ENCODE data around the gene RBM12. TPM values are rescaled to one million over a fixed set of nuclear protein-coding genes. Genes with fewer than 3 reads are reported as not detected.

Gene RBM12
- total RNA-seq, 2 experiments from 2014 or later: 91.7 to 95.2 TPM

DNA sequence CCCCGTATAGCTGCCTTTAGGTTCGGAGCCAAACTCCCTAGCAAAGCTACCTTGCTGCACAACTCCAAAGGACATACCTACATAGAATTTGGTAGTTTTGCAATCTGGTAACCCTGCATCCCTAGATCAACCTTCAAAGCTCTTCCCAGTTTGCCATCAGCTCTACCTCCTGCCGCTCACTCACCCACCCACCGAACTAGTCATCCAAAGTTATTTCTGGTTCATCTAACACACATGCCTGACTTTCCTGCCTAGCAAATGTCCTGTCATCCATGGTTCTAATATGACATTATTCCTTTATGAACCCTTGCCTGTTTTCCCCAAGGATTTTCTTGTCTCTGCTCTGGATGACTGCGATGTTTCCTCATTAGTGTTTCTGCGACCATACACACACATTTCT is 27.4 kb downstream of the RBM12 start:
- intact Hi-C loops (cut with DNase I, micrococcal nuclease): no loop called here
- Histone ChIP-seq H3K27me3 (ENCODE audit: control insufficient read depth in 1 of 2, insufficient read depth in 2 of 2, low read length in 2 of 2) (no peaks in the 10 kb centered on the region), H3K27ac (ENCODE audit: low read depth in 1 of 2, low read length in 2 of 2) (no peak overlapping the region), H3K4me1 (ENCODE audit: insufficient read depth, low read length) (peaks cover 7% of the 10 kb centered on the region), H3K36me3 (ENCODE audit: insufficient read depth, low read length) (peaks cover 9% of the 10 kb centered on the region), H3K4me3 (ENCODE audit: low read length) (no peak overlapping the region), H3K9me3 (ENCODE audit: control insufficient read depth in 1 of 2, insufficient read depth in 1 of 2, low read length in 2 of 2) (no peaks in the 10 kb centered on the region)
- ATAC-seq (ENCODE audit: poor library complexity) (no peak), DNase-seq (no peak)
- CTCF ChIA-PET: interaction anchor here (1.0 to 1.8 kb wide), 2 partner anchors 18 to 22 kb away, joined by 3 to 9 read pairs; no protein-coding TSS in a partner anchor
- no peaks in the 10 kb centered on the region for H3K27me3 Mint-ChIP-seq
- no peak for TF ChIP-seq CTCF (IDR thresholded peaks at IDR 0.05)
- H3K36me3 Mint-ChIP-seq (ENCODE audit: low read depth): peaks cover 22% of the 10 kb centered on the region
- H3K4me3 Mint-ChIP-seq: no peak overlapping the region
- POLR2A ChIA-PET: no interaction called here
- H3K9me3 Mint-ChIP-seq: no peaks in the 10 kb centered on the region
- H3K4me1 Mint-ChIP-seq (ENCODE audit: low read depth): peaks cover 72% of the 10 kb centered on the region
- peak overlapping the region; percentile 31 for H3K27ac Mint-ChIP-seq

- no peak for TF ChIP-seq CTCF (IDR thresholded peaks at IDR 0.05)
- CTCF ChIA-PET: interaction anchor here (1.8 kb wide), 1 partner anchor 17 kb away, joined by 9 read pairs; no protein-coding TSS in a partner anchor
- Mint-ChIP-seq H3K36me3 (ENCODE audit: low read depth) (peaks cover 34% of the 10 kb centered on the region), H3K27ac (peak overlapping the region; percentile 53), H3K4me1 (ENCODE audit: low read depth) (peaks cover 60% of the 10 kb centered on the region), H3K27me3 (no peaks in the 10 kb centered on the region), H3K9me3 (no peaks in the 10 kb centered on the region), H3K4me3 (no peak overlapping the region)
- Histone ChIP-seq H3K27me3 (ENCODE audit: control insufficient read depth in 1 of 2, insufficient read depth in 2 of 2, low read length in 2 of 2) (no peaks in the 10 kb centered on the region), H3K27ac (ENCODE audit: low read depth in 1 of 2, low read length in 2 of 2) (no peak overlapping the region), H3K36me3 (ENCODE audit: insufficient read depth, low read length) (peaks cover 21% of the 10 kb centered on the region), H3K4me3 (ENCODE audit: low read length) (no peak overlapping the region), H3K9me3 (ENCODE audit: control insufficient read depth in 1 of 2, insufficient read depth in 1 of 2, low read length in 2 of 2) (no peaks in the 10 kb centered on the region), H3K4me1 (ENCODE audit: insufficient read depth, low read length) (peaks cover 7% of the 10 kb centered on the region)
- POLR2A ChIA-PET: interaction anchor here (1.4 kb wide), 1 partner anchor 16 kb away, joined by 5 read pairs; no protein-coding TSS in a partner anchor
- intact Hi-C loops (cut with DNase I, micrococcal nuclease): no loop called here
- DNase-seq (no peak), ATAC-seq (ENCODE audit: poor library complexity) (no peak)
Measured at GRCh38 chr20:35636095-35636494, 28.6 kb downstream of the RBM12 start.

DNA sequence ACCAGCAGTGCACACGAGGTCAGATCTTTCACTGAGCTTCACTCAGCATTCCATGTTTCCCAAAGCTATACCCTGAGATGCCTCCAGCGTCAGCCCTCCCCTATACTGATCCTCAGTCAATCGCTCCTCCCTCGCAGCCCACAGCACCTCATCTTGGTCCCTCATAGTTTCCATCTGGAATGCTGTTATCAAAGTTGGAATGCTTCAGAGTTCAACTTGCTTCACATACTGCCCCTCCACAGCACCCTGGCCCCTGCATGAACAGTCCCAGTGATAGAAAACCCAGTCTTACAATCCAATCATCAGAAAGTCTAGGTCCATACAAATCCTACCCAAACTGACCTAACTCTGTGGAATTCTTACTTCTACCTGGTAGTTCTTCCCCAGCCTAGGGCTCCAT is 29.0 kb downstream of the RBM12 start:
- intact Hi-C loops (cut with DNase I, micrococcal nuclease): no loop called here
- POLR2A ChIA-PET: interaction anchor here (1.4 kb wide), 1 partner anchor 16 kb away, joined by 5 read pairs; no protein-coding TSS in a partner anchor
- Histone ChIP-seq H3K27me3 (ENCODE audit: control insufficient read depth in 1 of 2, insufficient read depth in 2 of 2, low read length in 2 of 2) (no peaks in the 10 kb centered on the region), H3K36me3 (ENCODE audit: insufficient read depth, low read length) (peaks cover 25% of the 10 kb centered on the region), H3K4me3 (ENCODE audit: low read length) (no peak overlapping the region), H3K4me1 (ENCODE audit: insufficient read depth, low read length) (peaks cover 7% of the 10 kb centered on the region), H3K27ac (ENCODE audit: low read depth in 1 of 2, low read length in 2 of 2) (no peak overlapping the region), H3K9me3 (ENCODE audit: control insufficient read depth in 1 of 2, insufficient read depth in 1 of 2, low read length in 2 of 2) (no peaks in the 10 kb centered on the region)
- CTCF ChIA-PET: interaction anchor here (1.5 to 1.8 kb wide), 2 partner anchors 16 to 28 kb away, joined by 4 to 9 read pairs; no protein-coding TSS in a partner anchor
- peaks cover 55% of the 10 kb centered on the region for H3K4me1 Mint-ChIP-seq (ENCODE audit: low read depth)
- ATAC-seq (ENCODE audit: poor library complexity): no peak
- peak overlapping the region; percentile 53 for H3K27ac Mint-ChIP-seq
- DNase-seq: no peak
- H3K36me3 Mint-ChIP-seq (ENCODE audit: low read depth): peaks cover 38% of the 10 kb centered on the region
- H3K27me3 Mint-ChIP-seq: no peaks in the 10 kb centered on the region
- H3K9me3 Mint-ChIP-seq: no peaks in the 10 kb centered on the region
- TF ChIP-seq CTCF (IDR thresholded peaks at IDR 0.05): no peak
- no peak overlapping the region for H3K4me3 Mint-ChIP-seq
